ENCODE data around the gene OR11G2.

The OR11G2 gene

GRCh38 chr14:20179218-20179617 is 11.5 kb upstream of the OR11G2 start:
- Histone ChIP-seq H3K9ac (no peak overlapping the region), H3K4me3 (IDR thresholded peaks at IDR 0.05; ENCODE audit: insufficient read depth, low read depth, low read length) (no peak overlapping the region), H3K36me3 (ENCODE audit: insufficient read depth) (no peaks in the 10 kb centered on the region), H3K4me1 (ENCODE audit: low read depth, poor library complexity, severe bottlenecking) (no peaks in the 10 kb centered on the region), H3K79me2 (ENCODE audit: insufficient read depth, low read depth) (no peaks in the 10 kb centered on the region), H2AFZ (ENCODE audit: low read depth) (no peak overlapping the region), H3K4me2 (no peak overlapping the region), H3K27ac (no peak overlapping the region), H4K20me1 (ENCODE audit: insufficient read depth) (no peaks in the 10 kb centered on the region), H3K27me3 (ENCODE audit: insufficient read depth, low read depth) (no peaks in the 10 kb centered on the region)
- no peak for TF ChIP-seq CTCF (conservative IDR thresholded peaks at IDR 0.05; ENCODE audit: low read depth, low read length)

- H4K20me1 ChIP-seq (ENCODE audit: insufficient read depth), result no peaks in the 10 kb centered on the region
- H3K4me1 ChIP-seq (ENCODE audit: low read depth, poor library complexity, severe bottlenecking), result no peaks in the 10 kb centered on the region
- H3K9ac ChIP-seq, result no peak overlapping the region
- no peak overlapping the region for H3K27ac ChIP-seq
- no peak overlapping the region for H3K4me2 ChIP-seq
- no peaks in the 10 kb centered on the region for H3K27me3 ChIP-seq (ENCODE audit: insufficient read depth, low read depth)
- H2AFZ ChIP-seq (ENCODE audit: low read depth), result no peak overlapping the region
- H3K79me2 ChIP-seq (ENCODE audit: insufficient read depth, low read depth), result no peaks in the 10 kb centered on the region
- no peaks in the 10 kb centered on the region for H3K36me3 ChIP-seq (ENCODE audit: insufficient read depth)
- TF ChIP-seq CTCF (conservative IDR thresholded peaks at IDR 0.05; ENCODE audit: low read depth, low read length), result no peak
- no peak overlapping the region for H3K4me3 ChIP-seq (IDR thresholded peaks at IDR 0.05; ENCODE audit: insufficient read depth, low read depth, low read length)
Observed at GRCh38 chr14:20179880-20180279, 10.8 kb upstream of the OR11G2 start.

GRCh38 chr14:20180486-20180885 is 10.2 kb upstream of the OR11G2 start:
- H3K4me3 ChIP-seq (IDR thresholded peaks at IDR 0.05; ENCODE audit: insufficient read depth, low read depth, low read length), result no peak overlapping the region
- no peak for TF ChIP-seq CTCF (conservative IDR thresholded peaks at IDR 0.05; ENCODE audit: low read depth, low read length)
- H3K27me3 ChIP-seq (ENCODE audit: insufficient read depth, low read depth), result no peaks in the 10 kb centered on the region
- no peak overlapping the region for H3K4me2 ChIP-seq
- no peak overlapping the region for H3K27ac ChIP-seq
- no peak overlapping the region for H3K9ac ChIP-seq
- H3K36me3 ChIP-seq (ENCODE audit: insufficient read depth), result no peaks in the 10 kb centered on the region
- no peak overlapping the region for H2AFZ ChIP-seq (ENCODE audit: low read depth)
- no peaks in the 10 kb centered on the region for H3K79me2 ChIP-seq (ENCODE audit: insufficient read depth, low read depth)
- no peaks in the 10 kb centered on the region for H3K4me1 ChIP-seq (ENCODE audit: low read depth, poor library complexity, severe bottlenecking)
- no peaks in the 10 kb centered on the region for H4K20me1 ChIP-seq (ENCODE audit: insufficient read depth)

GRCh38 chr14:20184181-20184580 is 6.5 kb upstream of the OR11G2 start:
- Histone ChIP-seq H3K4me2 (no peak overlapping the region), H2AFZ (ENCODE audit: low read depth) (no peak overlapping the region), H3K9ac (no peak overlapping the region), H4K20me1 (ENCODE audit: insufficient read depth) (no peaks in the 10 kb centered on the region), H3K4me3 (IDR thresholded peaks at IDR 0.05; ENCODE audit: insufficient read depth, low read depth, low read length) (no peak overlapping the region), H3K79me2 (ENCODE audit: insufficient read depth, low read depth) (no peaks in the 10 kb centered on the region), H3K36me3 (ENCODE audit: insufficient read depth) (no peaks in the 10 kb centered on the region), H3K27me3 (ENCODE audit: insufficient read depth, low read depth) (no peaks in the 10 kb centered on the region), H3K4me1 (ENCODE audit: low read depth, poor library complexity, severe bottlenecking) (no peaks in the 10 kb centered on the region), H3K27ac (no peak overlapping the region)
- TF ChIP-seq CTCF (conservative IDR thresholded peaks at IDR 0.05; ENCODE audit: low read depth, low read length), result no peak

GRCh38 chr14:20191396-20191795 is 700 bp downstream of the OR11G2 start:
- no peak for TF ChIP-seq CTCF (conservative IDR thresholded peaks at IDR 0.05; ENCODE audit: low read depth, low read length)
- Histone ChIP-seq H3K36me3 (ENCODE audit: insufficient read depth) (no peaks in the 10 kb centered on the region), H3K4me2 (no peak overlapping the region), H3K9ac (no peak overlapping the region), H3K27me3 (ENCODE audit: insufficient read depth, low read depth) (no peaks in the 10 kb centered on the region), H3K27ac (no peak overlapping the region), H3K79me2 (ENCODE audit: insufficient read depth, low read depth) (no peaks in the 10 kb centered on the region), H4K20me1 (ENCODE audit: insufficient read depth) (no peaks in the 10 kb centered on the region), H2AFZ (ENCODE audit: low read depth) (no peak overlapping the region), H3K4me3 (IDR thresholded peaks at IDR 0.05; ENCODE audit: insufficient read depth, low read depth, low read length) (no peak overlapping the region), H3K4me1 (ENCODE audit: low read depth, poor library complexity, severe bottlenecking) (no peaks in the 10 kb centered on the region)

Data from KMS-11 (cell line).